C4-2B (cell line): ENCODE measurements around the gene SLC26A4.

Experiments
- H3K27ac ChIP-seq: fragments of 450-650 bp; 2 replicates; pipeline ENCODE4 v1.5.1; 2017
- ZFX ChIP-seq: fragments of 450-650 bp; IDR thresholded peaks from 2 replicates; pipeline ENCODE4 v1.6.1; 2017
- TF ChIP-seq, protein P1 (sequence below): fragments of 450-650 bp; conservative IDR thresholded peaks from 2 replicates; pipeline ENCODE4 v1.5.1; 2017; ENCODE audit warnings: mild to moderate bottlenecking

SLC26A4 gene

DNA sequence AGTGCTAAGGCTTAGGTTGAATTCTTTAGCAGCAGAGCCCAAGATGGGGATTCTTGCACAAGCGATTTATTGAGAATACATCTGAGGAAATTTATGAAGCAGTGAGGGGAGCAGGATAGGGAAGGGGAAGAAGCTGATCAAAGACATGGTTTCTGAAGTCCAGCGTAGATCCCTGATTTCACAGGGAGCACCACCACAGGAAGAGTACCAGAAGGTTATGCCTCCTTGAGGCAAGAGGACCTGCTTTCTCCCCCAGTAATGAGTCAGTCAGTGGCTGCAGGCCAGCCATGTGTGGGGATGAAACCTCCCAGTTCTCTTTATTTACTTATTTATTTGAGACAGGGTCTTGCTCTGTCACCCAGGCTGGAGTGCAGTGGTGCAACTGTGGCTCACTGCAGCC, 48.3 kb downstream of the SLC26A4 start:
- H3K27ac ChIP-seq, result no peak overlapping the region
- no peak for TF ChIP-seq ZFX
- TF ChIP-seq, protein P1, sequence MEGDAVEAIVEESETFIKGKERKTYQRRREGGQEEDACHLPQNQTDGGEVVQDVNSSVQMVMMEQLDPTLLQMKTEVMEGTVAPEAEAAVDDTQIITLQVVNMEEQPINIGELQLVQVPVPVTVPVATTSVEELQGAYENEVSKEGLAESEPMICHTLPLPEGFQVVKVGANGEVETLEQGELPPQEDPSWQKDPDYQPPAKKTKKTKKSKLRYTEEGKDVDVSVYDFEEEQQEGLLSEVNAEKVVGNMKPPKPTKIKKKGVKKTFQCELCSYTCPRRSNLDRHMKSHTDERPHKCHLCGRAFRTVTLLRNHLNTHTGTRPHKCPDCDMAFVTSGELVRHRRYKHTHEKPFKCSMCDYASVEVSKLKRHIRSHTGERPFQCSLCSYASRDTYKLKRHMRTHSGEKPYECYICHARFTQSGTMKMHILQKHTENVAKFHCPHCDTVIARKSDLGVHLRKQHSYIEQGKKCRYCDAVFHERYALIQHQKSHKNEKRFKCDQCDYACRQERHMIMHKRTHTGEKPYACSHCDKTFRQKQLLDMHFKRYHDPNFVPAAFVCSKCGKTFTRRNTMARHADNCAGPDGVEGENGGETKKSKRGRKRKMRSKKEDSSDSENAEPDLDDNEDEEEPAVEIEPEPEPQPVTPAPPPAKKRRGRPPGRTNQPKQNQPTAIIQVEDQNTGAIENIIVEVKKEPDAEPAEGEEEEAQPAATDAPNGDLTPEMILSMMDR, result no peak

DNA sequence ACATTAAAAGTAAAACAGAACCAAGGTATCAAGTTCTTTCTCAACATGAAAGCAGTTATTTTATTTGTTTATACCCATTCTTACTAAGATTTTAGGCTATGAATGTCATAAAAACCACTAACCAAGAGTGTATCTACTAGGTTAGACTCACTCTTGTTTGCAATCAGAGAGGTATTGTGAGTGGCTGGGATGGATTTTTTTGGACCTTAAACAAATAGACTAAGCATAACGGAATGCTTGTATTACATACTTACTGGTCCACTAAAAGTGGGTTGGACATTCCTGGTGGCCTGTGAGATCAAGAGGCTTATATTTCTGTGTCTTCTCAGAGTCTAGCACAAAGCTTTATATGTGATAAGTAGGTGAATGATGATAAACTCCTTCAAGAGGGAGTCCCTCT, 50.7 kb downstream of the SLC26A4 start:
- H3K27ac ChIP-seq, result no peak overlapping the region
- no peak for TF ChIP-seq ZFX
- TF ChIP-seq, protein P1, result no peak

DNA sequence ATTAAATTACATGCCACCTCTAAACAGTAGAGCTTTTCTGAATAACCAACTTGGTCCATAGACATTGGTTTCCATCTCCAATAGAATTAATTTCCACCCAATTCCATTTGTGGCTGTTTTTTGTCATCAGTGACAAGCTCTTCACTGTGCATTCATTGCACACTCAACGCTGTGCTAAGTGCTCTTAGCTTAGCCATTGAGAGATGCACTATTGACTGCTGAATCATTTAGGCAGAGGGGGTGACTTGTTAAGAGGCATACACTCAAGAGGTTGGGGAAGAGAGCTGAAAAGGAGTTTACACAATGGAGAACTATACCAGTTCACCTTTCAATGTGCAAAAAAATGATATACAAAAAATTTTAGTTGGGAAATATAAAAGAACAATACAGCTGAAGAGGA, 51.4 kb downstream of the SLC26A4 start:
- TF ChIP-seq ZFX, result no peak
- TF ChIP-seq, protein P1, result no peak
- no peak overlapping the region for H3K27ac ChIP-seq

DNA sequence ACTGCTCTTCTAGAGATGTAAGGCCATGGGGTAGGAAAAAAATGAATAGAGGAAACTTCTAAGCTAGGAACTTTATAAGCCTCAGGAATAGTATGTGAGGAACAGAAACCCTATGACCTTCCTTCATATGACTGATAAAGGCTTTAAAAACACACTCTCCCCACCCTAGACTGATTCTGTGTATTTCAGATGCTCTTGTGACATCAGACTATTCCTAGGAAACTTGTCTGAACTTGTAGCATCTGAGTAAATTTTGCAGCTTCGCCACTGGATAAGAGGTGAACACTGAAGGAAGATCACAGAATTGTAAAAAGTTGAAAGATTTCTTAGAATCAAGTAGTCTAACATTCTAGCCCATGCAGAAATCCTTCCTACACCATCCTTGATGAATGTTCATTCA, 52.3 kb downstream of the SLC26A4 start:
- TF ChIP-seq, protein P1, result no peak
- no peak overlapping the region for H3K27ac ChIP-seq

DNA sequence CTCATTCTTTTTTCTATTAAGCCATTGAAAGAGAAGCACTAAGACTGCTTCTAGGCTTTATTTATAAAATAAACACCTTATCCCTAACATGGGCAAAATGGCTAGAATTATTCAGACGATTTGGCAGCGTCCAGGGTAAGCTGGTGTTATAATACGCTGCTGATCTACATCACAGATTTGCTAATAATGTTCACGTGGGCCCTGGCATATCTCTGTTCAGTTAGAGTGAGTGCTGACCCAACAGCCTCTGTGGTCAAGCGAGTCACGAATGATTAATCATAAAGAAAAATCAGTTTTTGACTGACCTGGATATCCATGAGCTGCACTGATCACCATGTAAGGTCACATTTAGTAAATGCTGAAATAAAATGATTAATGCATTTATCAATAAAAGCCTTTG, 54.9 kb downstream of the SLC26A4 start:
- TF ChIP-seq, protein P1, result no peak
- no peak overlapping the region for H3K27ac ChIP-seq

DNA sequence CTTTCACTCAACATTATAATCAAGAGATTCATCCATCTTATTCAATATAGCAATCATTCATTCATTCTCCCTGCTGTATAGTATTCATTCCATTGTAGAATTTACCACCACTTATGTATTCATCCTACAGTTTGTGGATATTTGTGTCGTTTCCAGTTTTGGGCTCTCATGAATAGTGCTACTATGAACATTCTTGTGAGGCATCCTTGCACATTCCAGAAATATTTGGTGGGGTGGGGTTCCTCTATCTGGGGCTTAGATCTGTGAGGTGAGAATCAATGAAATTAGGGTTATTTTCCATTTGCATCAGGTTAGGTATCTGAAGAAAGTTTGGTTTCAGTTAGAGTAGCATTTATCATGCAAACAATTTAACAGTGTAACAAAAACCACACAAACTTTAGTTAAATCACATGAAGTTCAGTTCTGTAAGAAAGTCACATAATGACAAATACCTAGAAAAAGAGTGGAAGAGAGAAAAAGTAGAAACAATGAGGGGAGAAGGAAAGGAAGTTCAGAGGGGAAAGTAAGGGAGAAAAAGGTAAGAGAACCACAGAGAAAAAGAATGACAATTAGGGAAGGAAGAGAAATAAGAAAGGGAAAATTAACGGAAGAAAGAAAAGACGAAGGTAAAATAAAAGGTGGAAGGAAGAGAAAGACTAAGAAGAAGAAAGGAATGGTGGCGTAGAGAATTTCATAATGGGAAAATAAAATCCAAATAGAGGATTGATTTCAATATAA, 58.0 kb downstream of the SLC26A4 start:
- no peak overlapping the region for H3K27ac ChIP-seq
- no peak for TF ChIP-seq ZFX
- TF ChIP-seq, protein P1, result no peak

DNA sequence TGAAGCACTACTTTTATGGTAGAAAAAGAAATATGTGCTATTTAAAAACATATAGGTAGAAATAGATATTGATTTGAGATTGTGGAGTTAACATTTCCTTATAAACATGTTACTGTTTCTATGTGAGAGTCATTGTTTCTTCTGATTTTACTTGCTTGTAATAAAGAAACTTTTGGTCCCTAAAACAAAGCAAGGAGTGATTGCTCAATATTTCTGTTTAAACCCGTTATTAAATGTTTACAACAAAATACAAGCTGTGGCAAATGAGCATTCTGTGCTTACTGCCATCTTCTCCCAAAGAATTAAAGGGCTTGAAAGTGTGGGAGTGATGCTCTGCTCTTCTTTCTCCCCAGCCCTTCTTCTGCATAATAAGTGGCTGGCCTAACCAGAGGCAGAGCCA, 60.7 kb downstream of the SLC26A4 start:
- no peak for TF ChIP-seq ZFX
- TF ChIP-seq, protein P1, result no peak
- no peak overlapping the region for H3K27ac ChIP-seq
